ENCODE measurements around the gene SIM2. TPM values are rescaled to one million over a fixed set of nuclear protein-coding genes. Genes with fewer than 3 reads are reported as not detected.

SIM2 gene
- polyA plus RNA-seq, 1 donor from 2014 or later, result not detected

GRCh38 chr21:36708286-36709029, 9.5 kb downstream of the SIM2 start:
- H2AFZ ChIP-seq (ENCODE audit: low read depth, low read length), result no peak overlapping the region
- no peaks in the 10 kb centered on the region for H3K9me3 ChIP-seq (ENCODE audit: low read length)
- TF ChIP-seq EP300 (conservative IDR thresholded peaks at IDR 0.05; ENCODE audit: poor library complexity, severe bottlenecking), result no peak
- no peak for TF ChIP-seq SMC3 (conservative IDR thresholded peaks at IDR 0.05; ENCODE audit: poor library complexity)
- TF ChIP-seq POLR2AphosphoS5 (IDR thresholded peaks at IDR 0.05), result no peak
- TF ChIP-seq EZH2 (IDR thresholded peaks at IDR 0.05; ENCODE audit: borderline replicate concordance, insufficient read depth, low read length, poor library complexity, severe bottlenecking), result peak; percentile 94
- TF ChIP-seq, protein P1, sequence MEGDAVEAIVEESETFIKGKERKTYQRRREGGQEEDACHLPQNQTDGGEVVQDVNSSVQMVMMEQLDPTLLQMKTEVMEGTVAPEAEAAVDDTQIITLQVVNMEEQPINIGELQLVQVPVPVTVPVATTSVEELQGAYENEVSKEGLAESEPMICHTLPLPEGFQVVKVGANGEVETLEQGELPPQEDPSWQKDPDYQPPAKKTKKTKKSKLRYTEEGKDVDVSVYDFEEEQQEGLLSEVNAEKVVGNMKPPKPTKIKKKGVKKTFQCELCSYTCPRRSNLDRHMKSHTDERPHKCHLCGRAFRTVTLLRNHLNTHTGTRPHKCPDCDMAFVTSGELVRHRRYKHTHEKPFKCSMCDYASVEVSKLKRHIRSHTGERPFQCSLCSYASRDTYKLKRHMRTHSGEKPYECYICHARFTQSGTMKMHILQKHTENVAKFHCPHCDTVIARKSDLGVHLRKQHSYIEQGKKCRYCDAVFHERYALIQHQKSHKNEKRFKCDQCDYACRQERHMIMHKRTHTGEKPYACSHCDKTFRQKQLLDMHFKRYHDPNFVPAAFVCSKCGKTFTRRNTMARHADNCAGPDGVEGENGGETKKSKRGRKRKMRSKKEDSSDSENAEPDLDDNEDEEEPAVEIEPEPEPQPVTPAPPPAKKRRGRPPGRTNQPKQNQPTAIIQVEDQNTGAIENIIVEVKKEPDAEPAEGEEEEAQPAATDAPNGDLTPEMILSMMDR (IDR thresholded peaks at IDR 0.05; ENCODE audit: poor library complexity, severe bottlenecking), result no peak
- TF ChIP-seq TAF1 (IDR thresholded peaks at IDR 0.05; ENCODE audit: low read depth), result no peak
- TF ChIP-seq RAD21 (conservative IDR thresholded peaks at IDR 0.05), result no peak
- H3K9me2 ChIP-seq (ENCODE audit: insufficient read depth, low read length), result no peaks in the 10 kb centered on the region
- H3F3A ChIP-seq (ENCODE audit: insufficient read depth, low read length, poor library complexity, severe bottlenecking), result no peaks in the 10 kb centered on the region
- no peaks in the 10 kb centered on the region for H3K36me3 ChIP-seq (ENCODE audit: insufficient read depth, low read length)
- H3K27ac ChIP-seq (ENCODE audit: low read length), result no peak overlapping the region
- peak overlapping the region; percentile 11 for H3K4me3 ChIP-seq (ENCODE audit: low read length)
- peaks cover 100% of the 10 kb centered on the region for H3K27me3 ChIP-seq (ENCODE audit: insufficient read depth, low read depth, low read length)
- no peaks in the 10 kb centered on the region for H3K79me2 ChIP-seq (replicated peaks; ENCODE audit: insufficient read depth, low read length)
- H3K9ac ChIP-seq (ENCODE audit: low read length), result no peak overlapping the region
- H3K4me2 ChIP-seq (ENCODE audit: low read length), result no peak overlapping the region
- no peaks in the 10 kb centered on the region for H4K20me1 ChIP-seq (ENCODE audit: insufficient read depth)

DNA sequence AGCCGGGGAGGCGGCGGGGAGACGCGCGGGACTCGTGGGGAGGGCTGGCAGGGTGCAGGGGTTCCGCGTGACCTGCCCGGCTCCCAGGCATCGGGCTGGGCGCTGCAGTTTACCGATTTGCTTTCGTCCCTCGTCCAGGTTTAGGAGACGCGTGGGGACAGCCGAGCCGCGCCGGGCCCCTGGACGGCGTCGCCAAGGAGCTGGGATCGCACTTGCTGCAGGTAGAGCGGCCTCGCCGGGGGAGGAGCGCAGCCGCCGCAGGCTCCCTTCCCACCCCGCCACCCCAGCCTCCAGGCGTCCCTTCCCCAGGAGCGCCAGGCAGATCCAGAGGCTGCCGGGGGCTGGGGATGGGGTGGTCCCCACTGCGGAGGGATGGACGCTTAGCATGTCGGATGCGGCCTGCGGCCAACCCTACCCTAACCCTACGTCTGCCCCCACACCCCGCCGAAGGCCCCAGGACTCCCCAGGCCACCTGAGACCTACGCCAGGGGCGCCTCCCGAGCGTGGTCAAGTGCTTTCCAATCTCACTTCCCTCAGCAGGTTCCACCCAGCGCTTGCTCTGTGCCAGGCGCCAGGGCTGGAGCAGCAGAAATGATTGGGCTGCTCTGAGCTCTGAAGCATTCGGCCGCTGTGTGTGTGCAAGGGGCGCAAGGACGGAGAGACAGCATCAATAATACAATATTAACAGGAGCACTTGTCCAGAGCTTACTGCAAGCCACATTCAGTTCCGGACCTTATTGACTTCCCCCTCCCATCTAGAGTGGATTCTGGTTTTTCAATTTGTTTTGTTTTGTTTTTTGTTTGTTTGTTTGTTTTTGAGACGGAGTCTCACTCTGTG, 10.3 kb downstream of the SIM2 start:
- no peaks in the 10 kb centered on the region for H3F3A ChIP-seq (ENCODE audit: insufficient read depth, low read length, poor library complexity, severe bottlenecking)
- peaks cover 100% of the 10 kb centered on the region for H3K27me3 ChIP-seq (ENCODE audit: insufficient read depth, low read depth, low read length)
- no peaks in the 10 kb centered on the region for H3K9me2 ChIP-seq (ENCODE audit: insufficient read depth, low read length)
- TF ChIP-seq SMC3 (conservative IDR thresholded peaks at IDR 0.05; ENCODE audit: poor library complexity) (no peak), EZH2 (IDR thresholded peaks at IDR 0.05; ENCODE audit: borderline replicate concordance, insufficient read depth, low read length, poor library complexity, severe bottlenecking) (peak; percentile 78)
- no peaks in the 10 kb centered on the region for H3K79me2 ChIP-seq (replicated peaks; ENCODE audit: insufficient read depth, low read length)
- H4K20me1 ChIP-seq (ENCODE audit: insufficient read depth), result no peaks in the 10 kb centered on the region
- no peak overlapping the region for H3K4me2 ChIP-seq (ENCODE audit: low read length)
- H2AFZ ChIP-seq (ENCODE audit: low read depth, low read length), result no peak overlapping the region
- H3K27ac ChIP-seq (ENCODE audit: low read length), result no peak overlapping the region
- no peaks in the 10 kb centered on the region for H3K36me3 ChIP-seq (ENCODE audit: insufficient read depth, low read length)
- no peak overlapping the region for H3K9ac ChIP-seq (ENCODE audit: low read length)
- peak overlapping the region; percentile 11 for H3K4me3 ChIP-seq (ENCODE audit: low read length)
- H3K9me3 ChIP-seq (ENCODE audit: low read length), result no peaks in the 10 kb centered on the region

DNA sequence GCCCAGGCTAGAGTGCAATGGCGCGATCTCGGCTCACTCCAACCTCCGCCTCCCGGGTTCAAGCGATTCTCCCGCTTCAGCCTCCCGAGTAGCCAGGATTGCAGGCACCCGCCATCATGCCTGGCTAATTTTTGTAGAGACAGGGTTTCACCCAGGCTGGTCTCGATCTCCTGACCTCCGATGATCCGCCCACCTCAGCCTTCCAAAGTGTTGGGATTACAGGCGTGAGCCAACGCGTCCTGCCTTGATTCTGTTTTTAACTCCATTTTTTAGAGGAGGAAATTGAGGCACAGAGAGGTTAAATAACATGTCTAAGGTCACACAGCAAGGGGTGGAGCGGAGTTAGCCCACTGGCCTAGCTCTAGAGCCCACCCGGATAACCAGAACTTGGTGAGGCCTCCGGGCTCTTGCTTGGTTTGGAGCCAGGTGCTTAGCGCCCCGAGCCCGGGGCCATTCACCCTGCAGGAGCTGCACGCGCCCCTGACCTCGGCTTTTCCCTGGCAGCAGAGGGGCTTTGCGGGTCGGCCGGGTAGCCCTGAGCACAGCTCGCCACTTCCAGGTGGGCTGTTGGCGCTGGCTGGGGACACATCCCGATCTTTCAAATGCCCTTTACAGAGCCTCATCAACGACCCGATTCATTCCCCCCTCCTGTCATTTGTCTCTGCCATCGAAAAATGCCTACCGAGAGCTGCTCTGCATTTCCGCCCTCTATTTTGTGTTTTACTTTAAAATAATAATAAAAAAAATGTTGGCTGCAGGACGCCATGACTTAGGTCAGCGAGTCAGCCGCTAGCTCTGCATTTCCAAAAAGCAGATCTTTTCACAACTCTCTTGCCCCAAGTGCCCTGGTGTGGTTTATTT, 11.2 kb downstream of the SIM2 start:
- Histone ChIP-seq H3K9me2 (ENCODE audit: insufficient read depth, low read length) (no peaks in the 10 kb centered on the region), H3F3A (ENCODE audit: insufficient read depth, low read length, poor library complexity, severe bottlenecking) (no peaks in the 10 kb centered on the region), H3K27ac (ENCODE audit: low read length) (no peak overlapping the region), H3K36me3 (ENCODE audit: insufficient read depth, low read length) (no peaks in the 10 kb centered on the region), H4K20me1 (ENCODE audit: insufficient read depth) (no peaks in the 10 kb centered on the region), H3K79me2 (replicated peaks; ENCODE audit: insufficient read depth, low read length) (no peaks in the 10 kb centered on the region), H3K27me3 (ENCODE audit: insufficient read depth, low read depth, low read length) (peaks cover 100% of the 10 kb centered on the region), H2AFZ (ENCODE audit: low read depth, low read length) (no peak overlapping the region), H3K9ac (ENCODE audit: low read length) (no peak overlapping the region), H3K4me3 (ENCODE audit: low read length) (no peak overlapping the region), H3K4me2 (ENCODE audit: low read length) (no peak overlapping the region), H3K9me3 (ENCODE audit: low read length) (no peaks in the 10 kb centered on the region)
- no peak for TF ChIP-seq MXI1 (conservative IDR thresholded peaks at IDR 0.05; ENCODE audit: poor library complexity, severe bottlenecking)
- no peak for TF ChIP-seq REST (IDR thresholded peaks at IDR 0.05; ENCODE audit: borderline replicate concordance)
- no peak for TF ChIP-seq RAD21 (conservative IDR thresholded peaks at IDR 0.05)
- TF ChIP-seq, protein P1 (IDR thresholded peaks at IDR 0.05; ENCODE audit: poor library complexity, severe bottlenecking), result no peak
- TF ChIP-seq POLR2AphosphoS5 (IDR thresholded peaks at IDR 0.05), result no peak
- no peak for TF ChIP-seq SMC3 (conservative IDR thresholded peaks at IDR 0.05; ENCODE audit: poor library complexity)
- TF ChIP-seq EZH2 (IDR thresholded peaks at IDR 0.05; ENCODE audit: borderline replicate concordance, insufficient read depth, low read length, poor library complexity, severe bottlenecking), result no peak
- no peak for TF ChIP-seq TAF1 (IDR thresholded peaks at IDR 0.05; ENCODE audit: low read depth)
- no peak for TF ChIP-seq EP300 (conservative IDR thresholded peaks at IDR 0.05; ENCODE audit: poor library complexity, severe bottlenecking)
